NT2/D1 (cell line): ENCODE results near the gene GLRA2.

Source experiments
- DNase-seq: peaks from one replicate; pipeline ENCODE4 v3.0.0-alpha.2; 2011; ENCODE audit warnings: low read depth, low spot score
- H3K27me3 ChIP-seq: 2 replicates; pipeline ENCODE4 v1.6.0; 2011; ENCODE audit warnings: mild to moderate bottlenecking; ENCODE audit not compliant: insufficient read length, insufficient read depth
- H3K36me3 ChIP-seq: 2 replicates; pipeline ENCODE4 v1.6.1; 2011; ENCODE audit warnings: mild to moderate bottlenecking, low read length, mixed read lengths; ENCODE audit not compliant: insufficient read depth, insufficient read length
- H3K4me1 ChIP-seq: 2 replicates; pipeline ENCODE4 v1.5.1; 2011; ENCODE audit not compliant: insufficient read depth, insufficient read length
- H3K4me3 ChIP-seq: 2 replicates; pipeline ENCODE4 v1.5.1; 2011; ENCODE audit warnings: low read depth; ENCODE audit not compliant: insufficient read length
- H3K9ac ChIP-seq: 2 replicates; pipeline ENCODE4 v1.6.0; 2011; ENCODE audit warnings: low read depth; ENCODE audit not compliant: insufficient read length
- H3K9me3 ChIP-seq: 2 replicates; pipeline ENCODE4 v1.5.1; 2011; ENCODE audit warnings: mild to moderate bottlenecking, low read length; ENCODE audit not compliant: insufficient read depth
- SUZ12 ChIP-seq: IDR thresholded peaks from 2 replicates; pipeline ENCODE4 v1.6.1; 2011; ENCODE audit not compliant: insufficient read length, insufficient read depth; ENCODE audit errors: extremely low read depth
- YY1 ChIP-seq: IDR thresholded peaks from 2 replicates; pipeline ENCODE4 v1.6.1; 2011; ENCODE audit not compliant: insufficient read length, insufficient read depth
- ZNF274 ChIP-seq: IDR thresholded peaks from 2 replicates; pipeline ENCODE4 v1.6.1; 2011; ENCODE audit warnings: mild to moderate bottlenecking, low read depth, low read length

GLRA2 gene

GRCh38 chrX:14529290-14529989, at the start of gene GLRA2:
Gene GLRA2 (plus strand): TSS chrX:14529536. CDS start chrX:14530058, 522 bp downstream.
- no peak for TF ChIP-seq SUZ12
- no peak for TF ChIP-seq YY1
- TF ChIP-seq ZNF274, result no peak
- Histone ChIP-seq H3K36me3 (no peaks in the 10 kb centered on the region), H3K4me1 (no peaks in the 10 kb centered on the region), H3K27me3 (no peaks in the 10 kb centered on the region), H3K9ac (no peak within 1 kb of the TSS), H3K4me3 (no peak within 1 kb of the TSS), H3K9me3 (no peaks in the 10 kb centered on the region)
- DNase-seq, result peak; percentile 54

GRCh38 chrX:14489437-14489836, 39.9 kb upstream of the GLRA2 start:
- Histone ChIP-seq H3K9me3 (no peaks in the 10 kb centered on the region), H3K36me3 (no peaks in the 10 kb centered on the region), H3K4me3 (no peak overlapping the region), H3K9ac (no peak overlapping the region), H3K27me3 (no peaks in the 10 kb centered on the region), H3K4me1 (no peaks in the 10 kb centered on the region)
- TF ChIP-seq ZNF274 (no peak), SUZ12 (no peak), YY1 (no peak)
- no peak for DNase-seq

GRCh38 chrX:14491689-14492088, 37.6 kb upstream of the GLRA2 start:
- no peaks in the 10 kb centered on the region for H3K9me3 ChIP-seq
- no peaks in the 10 kb centered on the region for H3K27me3 ChIP-seq
- H3K4me1 ChIP-seq, result no peaks in the 10 kb centered on the region
- no peaks in the 10 kb centered on the region for H3K36me3 ChIP-seq
- DNase-seq, result no peak
- no peak overlapping the region for H3K9ac ChIP-seq
- TF ChIP-seq SUZ12 (no peak), ZNF274 (no peak), YY1 (no peak)
- H3K4me3 ChIP-seq, result no peak overlapping the region

GRCh38 chrX:14496674-14497073, 32.7 kb upstream of the GLRA2 start:
- H3K27me3 ChIP-seq, result no peaks in the 10 kb centered on the region
- no peaks in the 10 kb centered on the region for H3K4me1 ChIP-seq
- no peaks in the 10 kb centered on the region for H3K9me3 ChIP-seq
- no peaks in the 10 kb centered on the region for H3K36me3 ChIP-seq
- H3K4me3 ChIP-seq, result no peak overlapping the region
- no peak overlapping the region for H3K9ac ChIP-seq
- no peak for TF ChIP-seq ZNF274
- TF ChIP-seq SUZ12, result no peak
- no peak for TF ChIP-seq YY1
- no peak for DNase-seq

- Histone ChIP-seq H3K4me1 (no peaks in the 10 kb centered on the region), H3K4me3 (no peak overlapping the region), H3K9me3 (no peaks in the 10 kb centered on the region), H3K27me3 (no peaks in the 10 kb centered on the region), H3K9ac (no peak overlapping the region), H3K36me3 (no peaks in the 10 kb centered on the region)
- TF ChIP-seq SUZ12, result no peak
- TF ChIP-seq ZNF274, result no peak
- no peak for TF ChIP-seq YY1
- no peak for DNase-seq
Observed at GRCh38 chrX:14497184-14497666, 32.1 kb upstream of the GLRA2 start.

- H3K4me1 ChIP-seq, result no peaks in the 10 kb centered on the region
- H3K36me3 ChIP-seq, result no peaks in the 10 kb centered on the region
- H3K4me3 ChIP-seq, result no peak overlapping the region
- H3K9ac ChIP-seq, result no peak overlapping the region
- no peak for DNase-seq
- no peaks in the 10 kb centered on the region for H3K9me3 ChIP-seq
- TF ChIP-seq SUZ12, result no peak
- no peaks in the 10 kb centered on the region for H3K27me3 ChIP-seq
Observed at GRCh38 chrX:14501327-14501726, 28.0 kb upstream of the GLRA2 start.

GRCh38 chrX:14504960-14505538, 24.3 kb upstream of the GLRA2 start:
- no peak for DNase-seq
- no peaks in the 10 kb centered on the region for H3K36me3 ChIP-seq
- H3K4me3 ChIP-seq, result no peak overlapping the region
- no peak for TF ChIP-seq ZNF274
- TF ChIP-seq SUZ12, result no peak
- TF ChIP-seq YY1, result no peak
- H3K9ac ChIP-seq, result no peak overlapping the region
- H3K27me3 ChIP-seq, result no peaks in the 10 kb centered on the region
- H3K4me1 ChIP-seq, result no peaks in the 10 kb centered on the region
- no peaks in the 10 kb centered on the region for H3K9me3 ChIP-seq
